NCI-H187 (cell line): ENCODE data around the gene FILIP1L.
"Not testable (repeated sequence)": the region's sequence is repeated elsewhere in the genome, so short reads cannot be mapped to it uniquely, and the experiment has no call there.

Experiments
- DNase-seq, 2 experiments: peaks; one replicate each; lab custom pipeline; 2025; lab: John Stamatoyannopoulos, UW

Gene FILIP1L

GRCh38 chr3:100098784-100099070, 15.6 kb downstream of the FILIP1L start:
- no peak for DNase-seq

- no peak for DNase-seq
Observed at GRCh38 chr3:100097919-100098783, 16.1 kb downstream of the FILIP1L start.

- no peak for DNase-seq
Observed at GRCh38 chr3:100096866-100097265, 17.4 kb downstream of the FILIP1L start.

GRCh38 chr3:100096286-100096685, 18.0 kb downstream of the FILIP1L start:
- not testable (repeated sequence) for DNase-seq

GRCh38 chr3:100093831-100094230, 20.5 kb downstream of the FILIP1L start:
- DNase-seq = no peak

GRCh38 chr3:100090669-100091005, 23.7 kb downstream of the FILIP1L start:
- DNase-seq = no peak

- no peak for DNase-seq
Observed at GRCh38 chr3:100089812-100090668, 24.3 kb downstream of the FILIP1L start.

GRCh38 chr3:100088735-100089368, 25.4 kb downstream of the FILIP1L start:
- DNase-seq = no peak

GRCh38 chr3:100087198-100087597, 27.1 kb downstream of the FILIP1L start:
- DNase-seq = no peak

- DNase-seq = no peak
Observed at GRCh38 chr3:100086401-100086800, 27.9 kb downstream of the FILIP1L start.

- no peak for DNase-seq
Observed at GRCh38 chr3:100084100-100084806, 30.0 kb downstream of the FILIP1L start.

- no peak for DNase-seq
Observed at GRCh38 chr3:100083209-100083608, 31.1 kb downstream of the FILIP1L start.

GRCh38 chr3:100082714-100083113, 31.6 kb downstream of the FILIP1L start:
- DNase-seq = no peak

GRCh38 chr3:100081986-100082692, 32.2 kb downstream of the FILIP1L start:
- DNase-seq = no peak

- DNase-seq = no peak
Observed at GRCh38 chr3:100081311-100081710, 33.0 kb downstream of the FILIP1L start.

- no peak for DNase-seq
Observed at GRCh38 chr3:100080573-100080972, 33.7 kb downstream of the FILIP1L start.

- DNase-seq = no peak
Observed at GRCh38 chr3:100079328-100079727, 35.0 kb downstream of the FILIP1L start.

GRCh38 chr3:100076731-100077529, 37.4 kb downstream of the FILIP1L start:
- DNase-seq = no peak

GRCh38 chr3:100075851-100076730, 38.2 kb downstream of the FILIP1L start:
- DNase-seq = no peak

- no peak for DNase-seq
Observed at GRCh38 chr3:100075196-100075595, 39.1 kb downstream of the FILIP1L start.
